Peyer's patch (tissue), 4 donors: ENCODE measurements around the gene TANGO6.

Experiments used
- CTCF ChIP-seq, 6 experiments: fragments of 450-650 bp in 4 of 6; fragments of 200-600 bp in 2 of 6; sonication (generic) in 1 of 6; IDR thresholded peaks; one replicate each; pipeline ENCODE4 v1.5.1; 2017 to 2019; ENCODE audit warnings: antibody characterized with exemption in 6 of 6, mild to moderate bottlenecking in 3 of 6, moderate library complexity in 1 of 6
- POLR2A ChIP-seq, 2 donors: fragments of 450-650 bp; IDR thresholded peaks; one replicate each; pipeline ENCODE4 v1.5.1; 2017; ENCODE audit warnings: antibody characterized with exemption in 2 of 2, mild to moderate bottlenecking in 2 of 2, moderate library complexity in 2 of 2

GRCh38 chr16:69087161-69087581 lies 243.8 kb downstream of the TANGO6 start:
- TF ChIP-seq POLR2A (IDR thresholded peaks at IDR 0.05) = no peak
- TF ChIP-seq CTCF (IDR thresholded peaks at IDR 0.05) = no peak
